DND-41 (cell line): ENCODE results near the gene REPS2.

Experiments
- ATAC-seq: fragments of 200-7000 bp; cut with Tn5 transposase; 3 replicates; pipeline ENCODE4 v1.9.1; 2021; ENCODE audit warnings: low read depth; ENCODE audit not compliant: insufficient read depth
- DNase-seq: peaks from one replicate; pipeline ENCODE4 v3.0.0-alpha.2; 2020
- H2AFZ ChIP-seq: 2 replicates; pipeline ENCODE4 v1.6.0; 2012; ENCODE audit warnings: low read depth, low read length
- H3K27ac ChIP-seq: 2 replicates; pipeline ENCODE4 v1.5.1; 2012; ENCODE audit warnings: low read length, inconsistent platforms
- H3K27me3 ChIP-seq: fragments of 200-600 bp; sonication (generic); 2 replicates; pipeline ENCODE4 v1.6.0; 2012; ENCODE audit warnings: low read length, mild to moderate bottlenecking, inconsistent platforms; ENCODE audit not compliant: insufficient read depth, poor library complexity
- H3K36me3 ChIP-seq: 2 replicates; pipeline ENCODE4 v1.5.1; 2012; ENCODE audit warnings: low read length, inconsistent platforms; ENCODE audit not compliant: insufficient read depth
- H3K4me1 ChIP-seq: 2 replicates; pipeline ENCODE4 v1.5.1; 2012; ENCODE audit warnings: mild to moderate bottlenecking, low read length; ENCODE audit not compliant: insufficient read depth
- H3K4me2 ChIP-seq: 2 replicates; pipeline ENCODE4 v1.6.0; 2012; ENCODE audit warnings: mild to moderate bottlenecking, moderate library complexity, low read length, inconsistent platforms; ENCODE audit not compliant: insufficient read depth
- H3K4me3 ChIP-seq, 2 experiments: fragments of 200-600 bp in 1 of 2; shearing (Covaris generic) in 1 of 2; 2 replicates each; pipeline ENCODE4 v1.5.1; 2012 to 2016; ENCODE audit warnings: inconsistent platforms in 2 of 2, low read length in 2 of 2, mild to moderate bottlenecking in 2 of 2, low read depth in 1 of 2, moderate library complexity in 1 of 2
- H3K79me2 ChIP-seq: 2 replicates; pipeline ENCODE4 v1.6.0; 2012; ENCODE audit warnings: low read length, inconsistent platforms; ENCODE audit not compliant: insufficient read depth
- H3K9ac ChIP-seq: 2 replicates; pipeline ENCODE4 v1.6.0; 2012; ENCODE audit warnings: low read depth, mild to moderate bottlenecking, inconsistent platforms, low read length, moderate library complexity
- H3K9me3 ChIP-seq: 2 replicates; pipeline ENCODE4 v1.5.1; 2012; ENCODE audit warnings: low read length, moderate library complexity, mild to moderate bottlenecking, inconsistent platforms; ENCODE audit not compliant: insufficient read depth, severe bottlenecking
- H4K20me1 ChIP-seq: 2 replicates; pipeline ENCODE4 v1.6.0; 2012; ENCODE audit warnings: low read length; ENCODE audit not compliant: insufficient read depth
- CTCF ChIP-seq: IDR thresholded peaks from 2 replicates; pipeline ENCODE4 v1.5.1; 2012; ENCODE audit warnings: borderline replicate concordance, low read length, moderate library complexity, mild to moderate bottlenecking; ENCODE audit not compliant: poor library complexity, severe bottlenecking; ENCODE audit errors: extremely low read depth
- EZH2 ChIP-seq: IDR thresholded peaks from 3 replicates; pipeline ENCODE4 v1.6.1; 2012; ENCODE audit warnings: borderline replicate concordance, low read depth, mild to moderate bottlenecking, moderate library complexity, low read length, inconsistent platforms; ENCODE audit not compliant: severe bottlenecking

REPS2 gene

GRCh38 chrX:17028356-17028755, 81.9 kb downstream of the REPS2 start:
- H2AFZ ChIP-seq, result no peak overlapping the region
- no peak for DNase-seq
- H4K20me1 ChIP-seq, result no peaks in the 10 kb centered on the region
- no peak for ATAC-seq
- H3K9ac ChIP-seq, result no peak overlapping the region
- no peaks in the 10 kb centered on the region for H3K9me3 ChIP-seq
- H3K4me2 ChIP-seq, result no peak overlapping the region
- H3K27me3 ChIP-seq, result no peaks in the 10 kb centered on the region
- no peak overlapping the region for H3K4me3 ChIP-seq
- TF ChIP-seq CTCF, result no peak
- no peak for TF ChIP-seq EZH2
- no peak overlapping the region for H3K27ac ChIP-seq
- no peaks in the 10 kb centered on the region for H3K79me2 ChIP-seq
- H3K36me3 ChIP-seq, result no peaks in the 10 kb centered on the region
- no peaks in the 10 kb centered on the region for H3K4me1 ChIP-seq

GRCh38 chrX:17030092-17030491, 83.6 kb downstream of the REPS2 start:
- no peak for DNase-seq
- no peak overlapping the region for H2AFZ ChIP-seq
- TF ChIP-seq EZH2 (no peak), CTCF (no peak)
- no peaks in the 10 kb centered on the region for H4K20me1 ChIP-seq
- no peak for ATAC-seq
- no peaks in the 10 kb centered on the region for H3K79me2 ChIP-seq
- no peak overlapping the region for H3K4me3 ChIP-seq
- H3K27me3 ChIP-seq, result no peaks in the 10 kb centered on the region
- H3K27ac ChIP-seq, result no peak overlapping the region
- H3K4me2 ChIP-seq, result no peak overlapping the region
- no peaks in the 10 kb centered on the region for H3K4me1 ChIP-seq
- H3K9ac ChIP-seq, result no peak overlapping the region
- H3K36me3 ChIP-seq, result no peaks in the 10 kb centered on the region
- H3K9me3 ChIP-seq, result no peaks in the 10 kb centered on the region

- TF ChIP-seq EZH2, result no peak
- TF ChIP-seq CTCF, result no peak
- Histone ChIP-seq H2AFZ (no peak overlapping the region), H3K9ac (no peak overlapping the region), H3K27me3 (no peaks in the 10 kb centered on the region), H4K20me1 (no peaks in the 10 kb centered on the region), H3K36me3 (no peaks in the 10 kb centered on the region), H3K4me1 (no peaks in the 10 kb centered on the region), H3K4me3 (no peak overlapping the region), H3K79me2 (no peaks in the 10 kb centered on the region), H3K27ac (no peak overlapping the region), H3K4me2 (no peak overlapping the region), H3K9me3 (no peaks in the 10 kb centered on the region)
- ATAC-seq, result no peak
- no peak for DNase-seq
Observed at GRCh38 chrX:17030580-17031270, 84.3 kb downstream of the REPS2 start.
